OCI-LY7 (cell line): Measurements from ENCODE around the gene MATCAP1. TPM values are rescaled to one million over a fixed set of nuclear protein-coding genes. Genes with fewer than 3 reads are reported as not detected.

Experiments used
- BruUV-seq: library from RNA; stranded (reverse); fragments of 400-500 nt; replicated peaks from 2 replicates; lab custom pipeline; 2021; lab: Mats Ljungman, UMichigan
- CTCF ChIA-PET: fragments of 300-600 bp; sonication (Branson Sonifier 250); formaldehyde crosslinking; loops from one replicate; lab custom pipeline; 2022; ENCODE audit warnings: antibody characterized with exemption; ENCODE audit not compliant: unreplicated experiment; lab: Charles Lee
- POLR2A ChIA-PET: fragments of 300-600 bp; sonication (Branson Sonifier 250); formaldehyde crosslinking; loops from one replicate; lab custom pipeline; 2022; ENCODE audit warnings: antibody characterized with exemption; lab: Charles Lee
- DNase-seq: peaks from one replicate; pipeline ENCODE4 v3.0.0-alpha.2; 2015; ENCODE audit warnings: low spot score
- H2AFZ ChIP-seq: fragments of 200-600 bp; sonication (generic), shearing (Covaris generic); 2 replicates; pipeline ENCODE4 v1.6.1; 2014; ENCODE audit warnings: mild to moderate bottlenecking, antibody characterized with exemption, low read length, moderate library complexity
- H3K27ac ChIP-seq: fragments of 200-600 bp; sonication (generic); 2 replicates; pipeline ENCODE4 v1.5.1; 2014; ENCODE audit warnings: mixed run types, low read depth, mild to moderate bottlenecking, moderate library complexity, low read length, inconsistent platforms; ENCODE audit not compliant: poor library complexity, severe bottlenecking
- H3K36me3 ChIP-seq: fragments of 200-600 bp; sonication (generic); 2 replicates; pipeline ENCODE4 v1.6.1; 2014; ENCODE audit warnings: mild to moderate bottlenecking, antibody characterized with exemption, low read length, moderate library complexity, mixed read lengths; ENCODE audit not compliant: insufficient read depth
- H3K4me1 ChIP-seq: fragments of 200-600 bp; sonication (generic); 2 replicates; pipeline ENCODE4 v1.5.1; 2014; ENCODE audit warnings: mild to moderate bottlenecking, low read length; ENCODE audit not compliant: insufficient read depth, poor library complexity, severe bottlenecking
- H3K4me2 ChIP-seq: fragments of 200-600 bp; sonication (generic); 2 replicates; pipeline ENCODE4 v1.6.1; 2014; ENCODE audit warnings: mild to moderate bottlenecking, low read length
- H3K4me3 ChIP-seq: fragments of 200-600 bp; sonication (generic); 2 replicates; pipeline ENCODE4 v1.5.1; 2014; ENCODE audit warnings: mild to moderate bottlenecking, low read depth, low read length; ENCODE audit not compliant: poor library complexity, severe bottlenecking
- H3K79me2 ChIP-seq: fragments of 200-600 bp; sonication (generic); 2 replicates; pipeline ENCODE4 v1.6.1; 2016; ENCODE audit warnings: low read depth, mild to moderate bottlenecking, low read length, moderate library complexity, mixed read lengths; ENCODE audit not compliant: insufficient read depth
- H3K9me2 ChIP-seq: fragments of 200-600 bp; sonication (generic); 2 replicates; pipeline ENCODE4 v1.6.1; 2016; ENCODE audit warnings: mild to moderate bottlenecking, low read length, mixed read lengths; ENCODE audit not compliant: insufficient read depth
- H3K9me3 ChIP-seq: fragments of 200-600 bp; sonication (generic); 2 replicates; pipeline ENCODE4 v1.6.1; 2014; ENCODE audit warnings: mild to moderate bottlenecking, mixed run types, low read length, mixed read lengths
- H4K20me1 ChIP-seq: fragments of 200-600 bp; sonication (generic); 2 replicates; pipeline ENCODE4 v1.6.1; 2014; ENCODE audit warnings: mild to moderate bottlenecking, antibody characterized with exemption, low read length, moderate library complexity, mixed read lengths; ENCODE audit not compliant: insufficient read depth
- EZH2phosphoT487 ChIP-seq: fragments of 200-600 bp; sonication (generic); IDR thresholded peaks from 2 replicates; pipeline ENCODE4 v1.6.1; 2018; ENCODE audit warnings: low read depth, borderline replicate concordance, mild to moderate bottlenecking, mixed run types, antibody characterized with exemption, low read length, moderate library complexity, mixed read lengths
- intact Hi-C: fragments of 100-400 bp; cut with micrococcal nuclease; formaldehyde crosslinking; loops from one replicate; pipeline ENCODE4 v1.10.0; 2022; ENCODE audit not compliant: unreplicated experiment
- total RNA-seq, 2 experiments: library from RNA; depleted of rRNA in 1 of 2; stranded (reverse); fragments of >200 nt in 1 of 2; shearing (Covaris generic) in 1 of 2; gene quantifications; 2 replicates each; pipeline ENCODE4 v1.2.3, GENCODE V29; 2014 to 2022
- TF ChIP-seq, protein P1 (sequence below): fragments of 200-600 bp; sonication (generic); conservative IDR thresholded peaks from 2 replicates; pipeline ENCODE4 v1.5.1; 2014; ENCODE audit warnings: mild to moderate bottlenecking, antibody characterized with exemption, low read length, moderate library complexity, mixed read lengths

The MATCAP1 gene
- total RNA-seq, 2 experiments from 2014 or later = 22.9 to 39.6 TPM

DNA sequence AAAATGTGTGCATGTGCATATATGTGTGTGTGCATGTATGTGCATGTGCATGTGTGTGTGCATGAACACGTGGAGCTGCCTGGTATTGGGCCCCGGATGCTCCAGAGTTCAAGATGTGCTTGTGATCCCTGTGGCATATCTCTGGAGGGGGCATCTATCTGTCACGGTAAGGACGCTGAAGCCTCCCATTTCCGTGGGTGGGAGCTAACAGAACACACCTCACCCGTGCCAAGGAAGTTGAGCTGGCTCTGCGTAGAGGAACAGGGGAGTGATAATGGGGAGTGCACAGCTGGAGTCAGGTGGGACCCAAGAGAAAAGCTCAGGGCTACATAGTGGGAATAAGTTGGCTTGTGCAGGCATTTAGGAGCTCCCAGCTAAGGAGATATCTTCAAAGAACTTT lies 27.9 kb upstream of the MATCAP1 start:
- Histone ChIP-seq H3K4me2 (no peak overlapping the region), H3K4me3 (no peak overlapping the region), H3K79me2 (no peaks in the 10 kb centered on the region), H3K9me3 (no peaks in the 10 kb centered on the region), H3K4me1 (no peaks in the 10 kb centered on the region), H3K27ac (no peak overlapping the region), H3K9me2 (no peaks in the 10 kb centered on the region), H2AFZ (no peak overlapping the region), H4K20me1 (no peaks in the 10 kb centered on the region), H3K36me3 (no peaks in the 10 kb centered on the region)
- no peak for TF ChIP-seq EZH2phosphoT487
- TF ChIP-seq, protein P1, sequence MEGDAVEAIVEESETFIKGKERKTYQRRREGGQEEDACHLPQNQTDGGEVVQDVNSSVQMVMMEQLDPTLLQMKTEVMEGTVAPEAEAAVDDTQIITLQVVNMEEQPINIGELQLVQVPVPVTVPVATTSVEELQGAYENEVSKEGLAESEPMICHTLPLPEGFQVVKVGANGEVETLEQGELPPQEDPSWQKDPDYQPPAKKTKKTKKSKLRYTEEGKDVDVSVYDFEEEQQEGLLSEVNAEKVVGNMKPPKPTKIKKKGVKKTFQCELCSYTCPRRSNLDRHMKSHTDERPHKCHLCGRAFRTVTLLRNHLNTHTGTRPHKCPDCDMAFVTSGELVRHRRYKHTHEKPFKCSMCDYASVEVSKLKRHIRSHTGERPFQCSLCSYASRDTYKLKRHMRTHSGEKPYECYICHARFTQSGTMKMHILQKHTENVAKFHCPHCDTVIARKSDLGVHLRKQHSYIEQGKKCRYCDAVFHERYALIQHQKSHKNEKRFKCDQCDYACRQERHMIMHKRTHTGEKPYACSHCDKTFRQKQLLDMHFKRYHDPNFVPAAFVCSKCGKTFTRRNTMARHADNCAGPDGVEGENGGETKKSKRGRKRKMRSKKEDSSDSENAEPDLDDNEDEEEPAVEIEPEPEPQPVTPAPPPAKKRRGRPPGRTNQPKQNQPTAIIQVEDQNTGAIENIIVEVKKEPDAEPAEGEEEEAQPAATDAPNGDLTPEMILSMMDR = no peak
- DNase-seq = no peak
- POLR2A ChIA-PET = interaction anchor here (0.6 to 1.6 kb wide), 2 partner anchors 10 to 33 kb away, joined by 3 to 6 read pairs; no protein-coding TSS in a partner anchor
- CTCF ChIA-PET = no interaction called here
- intact Hi-C loops = no loop called here
- no TSS peak for BruUV-seq

DNA sequence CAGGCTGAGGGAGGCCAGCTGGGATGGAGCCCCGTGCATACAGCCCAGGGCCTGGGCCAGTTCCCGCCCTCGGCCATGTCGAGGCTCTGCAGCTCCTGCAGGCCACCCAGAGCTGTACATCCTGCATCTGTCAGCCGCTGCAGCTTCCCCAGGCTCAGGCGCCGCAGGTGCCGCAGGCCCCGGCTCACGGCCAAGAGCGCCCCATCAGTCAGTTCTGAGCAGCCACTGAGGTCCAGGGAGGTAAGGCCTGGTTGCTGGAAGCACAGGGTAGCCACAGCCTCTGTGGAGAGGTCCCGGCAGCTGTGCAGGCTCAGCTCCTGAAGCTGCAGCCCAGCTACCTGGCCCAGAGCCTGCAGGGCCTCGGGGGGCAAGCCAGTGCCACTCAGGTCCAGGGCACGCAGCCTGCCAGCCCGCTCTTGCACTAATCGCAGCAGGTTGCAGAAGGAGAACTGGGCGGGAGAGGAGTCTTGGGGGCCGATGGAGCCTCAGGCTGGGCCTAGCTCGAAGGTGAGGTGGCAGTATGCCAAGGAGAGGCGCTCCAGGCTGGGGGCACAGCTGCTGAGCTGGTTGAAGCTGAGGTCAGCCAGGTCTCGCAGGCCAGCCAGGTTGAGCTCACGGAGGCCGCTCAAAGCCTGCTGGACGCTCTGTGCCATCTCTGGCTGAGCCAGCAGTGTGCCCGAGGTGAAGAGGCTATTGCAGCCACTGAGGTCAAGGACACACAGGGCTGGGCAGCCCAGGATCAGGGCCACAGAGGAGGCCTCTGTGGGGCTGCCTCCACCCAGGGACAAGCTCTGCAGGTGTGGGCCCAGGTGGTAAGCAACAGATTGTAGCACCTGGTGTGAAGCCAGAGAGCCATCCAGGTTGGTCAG lies 26.5 kb upstream of the MATCAP1 start:
- BruUV-seq = no TSS peak
- Histone ChIP-seq H3K4me3 (no peak overlapping the region), H3K27ac (no peak overlapping the region), H3K9me2 (no peaks in the 10 kb centered on the region), H3K4me1 (no peaks in the 10 kb centered on the region), H3K36me3 (no peaks in the 10 kb centered on the region; the same call in 1 of the 2 replicates), H4K20me1 (no peaks in the 10 kb centered on the region), H3K9me3 (no peaks in the 10 kb centered on the region), H3K79me2 (no peaks in the 10 kb centered on the region), H2AFZ (no peak overlapping the region), H3K4me2 (no peak overlapping the region)
- intact Hi-C loops = no loop called here
- no peak for TF ChIP-seq EZH2phosphoT487
- TF ChIP-seq, protein P1 = no peak
- POLR2A ChIA-PET = no interaction called here
- no peak for DNase-seq
- CTCF ChIA-PET = no interaction called here

DNA sequence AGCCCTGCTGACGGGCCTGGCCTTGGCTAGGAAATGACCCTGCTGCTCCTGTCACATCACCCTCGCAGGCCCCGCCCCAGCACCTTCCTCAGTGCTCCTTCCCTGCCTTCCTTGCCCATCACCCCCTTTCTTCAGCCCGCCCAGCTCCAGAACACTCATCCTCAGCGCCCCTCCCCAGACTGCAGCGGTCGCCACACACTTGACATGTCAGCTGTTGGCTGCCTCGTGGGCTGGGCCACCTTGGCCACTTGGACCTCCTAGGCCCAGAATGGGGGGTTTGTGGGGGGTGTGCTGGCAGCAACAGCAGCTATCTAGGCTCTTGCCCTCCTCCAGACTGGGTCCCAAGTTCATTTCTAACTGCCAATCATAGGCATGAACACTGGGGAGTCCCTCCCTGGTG lies 25.8 kb upstream of the MATCAP1 start:
- no peak for DNase-seq
- no peaks in the 10 kb centered on the region for H3K79me2 ChIP-seq
- no peaks in the 10 kb centered on the region for H4K20me1 ChIP-seq
- H3K9me3 ChIP-seq = no peaks in the 10 kb centered on the region
- no peaks in the 10 kb centered on the region for H3K9me2 ChIP-seq
- ChIA-PET POLR2A (interaction anchor here (0.6 to 0.7 kb wide), 2 partner anchors 35 to 1908 kb away, joined by 3 to 4 read pairs; no protein-coding TSS in a partner anchor), CTCF (no interaction called here)
- no peak overlapping the region for H2AFZ ChIP-seq
- TF ChIP-seq, protein P1 = no peak
- no peak for TF ChIP-seq EZH2phosphoT487
- H3K27ac ChIP-seq = no peak overlapping the region
- BruUV-seq = no TSS peak
- H3K4me1 ChIP-seq = no peaks in the 10 kb centered on the region
- H3K4me2 ChIP-seq = no peak overlapping the region
- no peak overlapping the region for H3K4me3 ChIP-seq
- no peaks in the 10 kb centered on the region; the same call in 1 of the 2 replicates for H3K36me3 ChIP-seq
- intact Hi-C loops = no loop called here
